Fibroblast of lung (primary cell): Measurements from ENCODE around the gene PSAT1. TPM values are rescaled to one million over a fixed set of nuclear protein-coding genes. Genes with fewer than 3 reads are reported as not detected.

Source experiments
- DNase-seq, 2 donors: peaks; one replicate each; pipeline versions ENCODE4 v3.0.0 to v3.0.0-alpha.2; 2010; ENCODE audit warnings: low read depth in 2 of 2
- H2AFZ ChIP-seq: 2 replicates; pipeline ENCODE4 v1.5.1; 2012; ENCODE audit warnings: low read length, control low read depth, inconsistent platforms
- H3K27ac ChIP-seq: 2 replicates; pipeline ENCODE4 v1.5.1; 2011; ENCODE audit warnings: low read length, control low read depth; ENCODE audit not compliant: insufficient read depth
- H3K27me3 ChIP-seq: 2 replicates; pipeline ENCODE4 v1.5.1; 2011; ENCODE audit warnings: mild to moderate bottlenecking, low read length; ENCODE audit not compliant: control insufficient read depth, insufficient read depth
- H3K36me3 ChIP-seq: 2 replicates; pipeline ENCODE4 v1.5.1; 2011; ENCODE audit warnings: low read length; ENCODE audit not compliant: control insufficient read depth, insufficient read depth
- H3K4me1 ChIP-seq: 2 replicates; pipeline ENCODE4 v1.5.1; 2011; ENCODE audit warnings: low read length; ENCODE audit not compliant: control insufficient read depth, insufficient read depth; ENCODE audit errors: extremely low read depth
- H3K4me2 ChIP-seq: 2 replicates; pipeline ENCODE4 v1.5.1; 2011; ENCODE audit warnings: low read length, control low read depth; ENCODE audit not compliant: insufficient read depth; ENCODE audit errors: extremely low read depth
- H3K4me3 ChIP-seq, 4 experiments: fragments of 200-600 bp in 1 of 4; sonication (generic) in 1 of 4; replicated peaks in 1 of 4; 2 replicates each; pipeline ENCODE4 v1.5.1; 2011 to 2016; ENCODE audit warnings: low read length in 4 of 4, low read depth in 3 of 4, mild to moderate bottlenecking in 3 of 4, control low read depth in 2 of 4, inconsistent platforms in 1 of 4, mixed read lengths in 1 of 4; ENCODE audit not compliant: insufficient read depth in 1 of 4; ENCODE audit errors: control extremely low read depth in 1 of 4
- H3K79me2 ChIP-seq: 2 replicates; pipeline ENCODE4 v1.5.1; 2012; ENCODE audit warnings: mild to moderate bottlenecking, low read length, inconsistent platforms; ENCODE audit not compliant: control insufficient read depth, insufficient read depth
- H3K9ac ChIP-seq: 2 replicates; pipeline ENCODE4 v1.5.1; 2011; ENCODE audit warnings: mild to moderate bottlenecking, low read length, control low read depth; ENCODE audit not compliant: insufficient read depth
- H3K9me3 ChIP-seq: 2 replicates; pipeline ENCODE4 v1.5.1; 2012; ENCODE audit warnings: low read depth, low read length; ENCODE audit not compliant: control insufficient read depth, insufficient read depth
- H4K20me1 ChIP-seq: 2 replicates; pipeline ENCODE4 v1.5.1; 2011; ENCODE audit warnings: low read length; ENCODE audit not compliant: control insufficient read depth, insufficient read depth; ENCODE audit errors: extremely low read depth
- CTCF ChIP-seq, 2 donors: IDR thresholded peaks in 1 of 2; conservative IDR thresholded peaks in 1 of 2; 1 replicate in 1 of 2; 2 replicates in 1 of 2; pipeline ENCODE4 v1.5.1; 2011 to 2012; ENCODE audit warnings: low read length in 2 of 2, control low read depth in 1 of 2, inconsistent platforms in 1 of 2, low read depth in 1 of 2, mild to moderate bottlenecking in 1 of 2
- EZH2 ChIP-seq: IDR thresholded peaks from 2 replicates; pipeline ENCODE4 v1.5.1; 2012; ENCODE audit warnings: low read length, control low read depth, mild to moderate bottlenecking; ENCODE audit errors: missing control alignments
- polyA plus RNA-seq, 2 donors: library from polyadenylated mRNA; depleted of rRNA in 1 of 2; stranded (reverse) in 1 of 2; unstranded in 1 of 2; fragments of >200 nt; gene quantifications; 2 replicates each; pipeline ENCODE4 v1.2.1, GENCODE V29; 2011 to 2012; ENCODE audit warnings: missing spikeins in 1 of 2
- total RNA-seq: library from RNA; depleted of rRNA; stranded (reverse); fragments of >200 nt; gene quantifications from 2 replicates; pipeline ENCODE4 v1.2.1, GENCODE V29; 2014

The PSAT1 gene
- total and polyA plus RNA-seq, 2 donors (not counting 1 experiment from before 2014, with no cell fraction given), result 74.6 to 115 TPM

DNA sequence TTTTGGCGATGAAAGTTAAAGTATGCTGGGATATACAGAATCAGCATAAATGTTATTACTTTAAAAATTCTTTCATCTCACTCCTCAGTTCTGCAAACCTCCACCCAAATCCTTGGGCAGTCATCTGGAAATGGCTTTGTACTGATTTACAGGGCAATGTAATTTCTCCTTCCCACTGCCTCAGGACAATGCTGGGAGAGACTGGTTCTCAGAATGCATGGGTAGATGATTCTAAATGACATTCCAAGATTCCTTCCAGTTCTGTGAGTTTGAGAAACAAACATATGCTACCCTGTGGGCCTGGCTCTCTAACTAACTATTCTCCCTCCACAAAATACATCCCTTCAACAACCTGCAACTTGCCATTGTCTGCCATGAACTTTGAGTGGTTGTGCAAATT lies 7.5 kb upstream of the PSAT1 start:
- Histone ChIP-seq H3K79me2 (no peaks in the 10 kb centered on the region), H3K4me2 (no peak overlapping the region), H3K9ac (no peak overlapping the region), H3K9me3 (no peaks in the 10 kb centered on the region), H3K36me3 (no peaks in the 10 kb centered on the region), H3K4me1 (no peaks in the 10 kb centered on the region), H3K4me3 (no peak overlapping the region), H3K27ac (no peak overlapping the region), H2AFZ (no peak overlapping the region), H4K20me1 (no peaks in the 10 kb centered on the region), H3K27me3 (no peaks in the 10 kb centered on the region)
- TF ChIP-seq EZH2 (no peak), CTCF (conservative IDR thresholded peaks at IDR 0.05 in 1 of 2, IDR thresholded peaks at IDR 0.05 in 1 of 2; ENCODE audit: low read depth in 1 of 2, low read length in 2 of 2) (no peak)
- no peak for DNase-seq

GRCh38 chr9:78291240-78291925 lies 5.5 kb upstream of the PSAT1 start:
- Histone ChIP-seq H3K9me3 (no peaks in the 10 kb centered on the region), H3K27ac (no peak overlapping the region), H3K79me2 (no peaks in the 10 kb centered on the region), H3K27me3 (no peaks in the 10 kb centered on the region), H3K4me3 (no peak overlapping the region), H2AFZ (no peak overlapping the region), H3K9ac (no peak overlapping the region), H4K20me1 (no peaks in the 10 kb centered on the region), H3K4me2 (no peak overlapping the region), H3K36me3 (no peaks in the 10 kb centered on the region), H3K4me1 (no peaks in the 10 kb centered on the region)
- no peak for TF ChIP-seq EZH2
- TF ChIP-seq CTCF (conservative IDR thresholded peaks at IDR 0.05 in 1 of 2, IDR thresholded peaks at IDR 0.05 in 1 of 2; ENCODE audit: low read depth in 1 of 2, low read length in 2 of 2), result no peak
- peak in 1 of 2 donors; percentile 59 for DNase-seq

- Histone ChIP-seq H3K27me3 (no peaks in the 10 kb centered on the region), H3K36me3 (no peaks in the 10 kb centered on the region), H3K9ac (no peak overlapping the region), H4K20me1 (no peaks in the 10 kb centered on the region), H3K4me1 (no peaks in the 10 kb centered on the region), H3K9me3 (no peaks in the 10 kb centered on the region), H3K27ac (no peak overlapping the region), H3K4me2 (no peak overlapping the region), H3K4me3 (no peak overlapping the region), H3K79me2 (no peaks in the 10 kb centered on the region), H2AFZ (no peak overlapping the region)
- no peak for DNase-seq
- TF ChIP-seq EZH2 (no peak), CTCF (conservative IDR thresholded peaks at IDR 0.05 in 1 of 2, IDR thresholded peaks at IDR 0.05 in 1 of 2; ENCODE audit: low read depth in 1 of 2, low read length in 2 of 2) (no peak)
These were observed 4.9 kb upstream of the PSAT1 start for GRCh38 chr9:78292026-78292425.
